H1 (cell line): ENCODE measurements around the gene GALNT4. TPM values are rescaled to one million over a fixed set of nuclear protein-coding genes. Genes with fewer than 3 reads are reported as not detected.

ENCODE experiments used
- CTCF ChIA-PET: fragments of 300-600 bp; sonication (Branson Sonifier 250); formaldehyde crosslinking; loops from one replicate; lab custom pipeline; 2021; ENCODE audit not compliant: partially characterized antibody; lab: Charles Lee
- POLR2A ChIA-PET: fragments of 300-600 bp; sonication (Branson Sonifier 250); formaldehyde crosslinking; loops from one replicate; lab custom pipeline; 2021; ENCODE audit warnings: inconsistent platforms; ENCODE audit not compliant: partially characterized antibody; lab: Charles Lee
- DNase-seq, 2 experiments: peaks; one replicate each; pipeline versions ENCODE4 v3.0.0 to v3.0.0-alpha.2; 2010 to 2022; ENCODE audit warnings: low spot score in 2 of 2, low read depth in 1 of 2, mixed read lengths in 1 of 2
- FAIRE-seq: peaks from 2 replicates; lab custom pipeline; 2011; peaks lifted over from hg19 to GRCh38; lab: Jason Lieb, UNC
- H2AFZ ChIP-seq: 2 replicates; pipeline ENCODE4 v1.8.1; 2012; ENCODE audit warnings: low read length, inconsistent platforms
- H2AK5ac ChIP-seq: 2 replicates; pipeline ENCODE4 v1.6.1; 2013; ENCODE audit warnings: low read depth, low read length
- H2BK120ac ChIP-seq: replicated peaks from 2 replicates; pipeline ENCODE3; 2013; ENCODE audit warnings: low read depth, low read length, inconsistent platforms
- H2BK12ac ChIP-seq: 2 replicates; pipeline ENCODE4 v1.6.1; 2013; ENCODE audit warnings: low read depth, low read length
- H2BK15ac ChIP-seq: 2 replicates; pipeline ENCODE4 v1.6.1; 2013; ENCODE audit warnings: low read length
- H2BK20ac ChIP-seq: 2 replicates; pipeline ENCODE4 v1.6.1; 2013; ENCODE audit warnings: low read length
- H2BK5ac ChIP-seq: 2 replicates; pipeline ENCODE4 v1.6.1; 2013; ENCODE audit warnings: low read depth, low read length
- H3K14ac ChIP-seq: 2 replicates; pipeline ENCODE4 v1.6.1; 2013; ENCODE audit warnings: inconsistent platforms; ENCODE audit not compliant: insufficient read length
- H3K18ac ChIP-seq: 2 replicates; pipeline ENCODE4 v1.6.1; 2013; ENCODE audit warnings: low read length; ENCODE audit errors: extremely low read depth
- H3K23ac ChIP-seq: 2 replicates; pipeline ENCODE4 v1.6.1; 2013; ENCODE audit warnings: inconsistent platforms; ENCODE audit not compliant: insufficient read length
- H3K23me2 ChIP-seq: 2 replicates; pipeline ENCODE4 v1.6.1; 2013; ENCODE audit warnings: low read depth, low read length
- H3K27ac ChIP-seq: 2 replicates; pipeline ENCODE4 v1.6.1; 2011; ENCODE audit warnings: low read depth, low read length, inconsistent platforms
- H3K27me3 ChIP-seq, 4 experiments: replicated peaks in 1 of 4; 1 replicate in 1 of 4; 2 replicates in 3 of 4; pipeline versions ENCODE4 v1.6.1 to v1.8.1; 2011 to 2013; ENCODE audit warnings: low read length in 3 of 4, mild to moderate bottlenecking in 3 of 4, inconsistent platforms in 2 of 4, mixed read lengths in 2 of 4, moderate library complexity in 1 of 4; ENCODE audit not compliant: control insufficient read depth in 3 of 4, insufficient read depth in 3 of 4; ENCODE audit errors: extremely low read depth in 1 of 4
- H3K36me3 ChIP-seq, 4 experiments: 2 replicates each; pipeline versions ENCODE4 v1.6.1 to v1.8.1; 2011 to 2013; ENCODE audit warnings: mild to moderate bottlenecking in 4 of 4, low read length in 3 of 4, moderate library complexity in 2 of 4, control low read depth in 1 of 4, inconsistent platforms in 1 of 4; ENCODE audit not compliant: insufficient read depth in 4 of 4, control insufficient read depth in 2 of 4
- H3K4ac ChIP-seq: replicated peaks from 2 replicates; pipeline ENCODE3; 2013; ENCODE audit warnings: low read length, low read depth, mixed read lengths, inconsistent platforms; ENCODE audit not compliant: insufficient read length
- H3K4me1 ChIP-seq, 4 experiments: replicated peaks in 1 of 4; 1 replicate in 1 of 4; 2 replicates in 3 of 4; pipeline versions ENCODE4 v1.6.1 to v1.8.1; 2011 to 2013; ENCODE audit warnings: low read length in 3 of 4, inconsistent platforms in 2 of 4, mixed read lengths in 1 of 4; ENCODE audit not compliant: insufficient read depth in 4 of 4, control insufficient read depth in 3 of 4
- H3K4me2 ChIP-seq, 2 experiments: 2 replicates each; pipeline versions ENCODE4 v1.6.1 to v1.8.1; 2011 to 2013; ENCODE audit warnings: low read depth in 2 of 2, low read length in 2 of 2, control low read depth in 1 of 2, inconsistent platforms in 1 of 2, mild to moderate bottlenecking in 1 of 2; ENCODE audit not compliant: insufficient read depth in 1 of 2
- H3K4me3 ChIP-seq, 4 experiments: fragments of 200-600, 300-600 bp in 1 of 4; sonication (generic), shearing (Covaris generic), sonication (Bioruptor Twin) in 1 of 4; 2 replicates each; pipeline versions ENCODE4 v1.5.1 to v1.8.1; 2011 to 2016; ENCODE audit warnings: low read length in 4 of 4, low read depth in 3 of 4, control low read depth in 2 of 4, inconsistent platforms in 2 of 4, mild to moderate bottlenecking in 2 of 4, mixed read lengths in 1 of 4, moderate library complexity in 1 of 4; ENCODE audit not compliant: insufficient read depth in 2 of 4; ENCODE audit errors: extremely low read depth in 1 of 4
- H3K56ac ChIP-seq: replicated peaks from 2 replicates; pipeline ENCODE3; 2013; ENCODE audit warnings: low read depth, mild to moderate bottlenecking, mixed read lengths, low read length, inconsistent platforms; ENCODE audit not compliant: insufficient read length
- H3K79me1 ChIP-seq: 2 replicates; pipeline ENCODE4 v1.6.1; 2013; ENCODE audit warnings: low read depth, low read length, control low read depth
- H3K79me2 ChIP-seq, 2 experiments: 2 replicates each; pipeline versions ENCODE4 v1.6.1 to v1.8.1; 2012 to 2013; ENCODE audit warnings: low read length in 2 of 2, mild to moderate bottlenecking in 2 of 2, inconsistent platforms in 1 of 2; ENCODE audit not compliant: insufficient read depth in 2 of 2, control insufficient read depth in 1 of 2
- H3K9ac ChIP-seq, 4 experiments: replicated peaks in 1 of 4; 1 replicate in 1 of 4; 2 replicates in 3 of 4; pipeline versions ENCODE4 v1.6.1 to v1.8.1; 2011 to 2013; ENCODE audit warnings: low read depth in 3 of 4, low read length in 3 of 4, control low read depth in 2 of 4, mild to moderate bottlenecking in 2 of 4, moderate library complexity in 2 of 4, inconsistent platforms in 1 of 4; ENCODE audit errors: extremely low read depth in 1 of 4
- H3K9me3 ChIP-seq, 2 experiments: 2 replicates each; pipeline versions ENCODE4 v1.6.1 to v1.8.1; 2012 to 2013; ENCODE audit warnings: mild to moderate bottlenecking in 2 of 2, moderate library complexity in 2 of 2, control low read depth in 1 of 2, inconsistent platforms in 1 of 2, low read depth in 1 of 2, low read length in 1 of 2, mixed read lengths in 1 of 2; ENCODE audit not compliant: insufficient read depth in 2 of 2
- H4K20me1 ChIP-seq, 2 experiments: replicated peaks in 1 of 2; 2 replicates each; pipeline versions ENCODE3 to v1.8.1; 2011 to 2013; ENCODE audit warnings: inconsistent platforms in 2 of 2, low read length in 2 of 2, mild to moderate bottlenecking in 1 of 2; ENCODE audit not compliant: insufficient read depth in 2 of 2, control insufficient read depth in 1 of 2
- H4K5ac ChIP-seq: 2 replicates; pipeline ENCODE4 v1.6.1; 2013; ENCODE audit warnings: low read length, low read depth, mixed read lengths, inconsistent platforms; ENCODE audit not compliant: insufficient read length
- H4K8ac ChIP-seq: 2 replicates; pipeline ENCODE4 v1.8.0; 2013; ENCODE audit warnings: mild to moderate bottlenecking, moderate library complexity, low read length, inconsistent platforms; ENCODE audit not compliant: insufficient read depth; ENCODE audit errors: extremely low read depth
- H4K91ac ChIP-seq: replicated peaks from 2 replicates; pipeline ENCODE3; 2013; ENCODE audit warnings: low read length, mixed read lengths, inconsistent platforms; ENCODE audit not compliant: insufficient read length
- CBX5 ChIP-seq: fragments of 300-800, 300-1000 bp; sonication (generic); IDR thresholded peaks from 2 replicates; pipeline ENCODE4 v1.7.1; 2016; ENCODE audit warnings: antibody characterized with exemption, low read length, low read depth
- CEBPB ChIP-seq: IDR thresholded peaks from 2 replicates; pipeline ENCODE4 v1.6.1; 2012; ENCODE audit warnings: low read depth, low read length
- FOSL1 ChIP-seq: IDR thresholded peaks from 2 replicates; pipeline ENCODE4 v1.6.1; 2011; ENCODE audit warnings: mild to moderate bottlenecking, low read depth, low read length, moderate library complexity; ENCODE audit not compliant: insufficient read depth
- JUND ChIP-seq: IDR thresholded peaks from 2 replicates; pipeline ENCODE4 v1.6.1; 2011; ENCODE audit warnings: mild to moderate bottlenecking, improper control_type of control experiment, low read length
- KDM5A ChIP-seq: fragments of 200-600 bp; IDR thresholded peaks from 2 replicates; pipeline ENCODE4 v1.7.1; 2012; ENCODE audit warnings: mild to moderate bottlenecking, low read length, inconsistent platforms, mixed read lengths
- PHF8 ChIP-seq: fragments of 200-600 bp; sonication (generic); conservative IDR thresholded peaks from 2 replicates; pipeline ENCODE4 v1.7.1; 2012; ENCODE audit warnings: low read depth, mild to moderate bottlenecking, inconsistent platforms, low read length, moderate library complexity
- POLR2A ChIP-seq, 2 experiments: IDR thresholded peaks; 1 replicate in 1 of 2; 2 replicates in 1 of 2; pipeline ENCODE4 v1.6.1; 2011; ENCODE audit warnings: low read depth in 2 of 2, low read length in 2 of 2, mild to moderate bottlenecking in 2 of 2; ENCODE audit errors: control extremely low read depth in 1 of 2
- POU5F1 ChIP-seq: IDR thresholded peaks from 2 replicates; pipeline ENCODE4 v1.6.1; 2011; ENCODE audit warnings: low read depth, mild to moderate bottlenecking, low read length, moderate library complexity
- SP4 ChIP-seq: IDR thresholded peaks from 2 replicates; pipeline ENCODE4 v1.6.1; 2012; ENCODE audit warnings: low read length, inconsistent platforms
- SRF ChIP-seq: IDR thresholded peaks from 2 replicates; pipeline ENCODE4 v1.6.1; 2011; ENCODE audit warnings: mild to moderate bottlenecking, low read depth, low read length, moderate library complexity
- SUZ12 ChIP-seq: fragments of 200-600 bp; sonication (generic); IDR thresholded peaks from 2 replicates; pipeline ENCODE4 v1.6.1; 2012; ENCODE audit warnings: mild to moderate bottlenecking, inconsistent platforms, low read length, moderate library complexity, mixed read lengths
- TAF1 ChIP-seq: IDR thresholded peaks from 2 replicates; pipeline ENCODE4 v1.6.1; 2011; ENCODE audit warnings: mild to moderate bottlenecking, low read depth, low read length
- TCF12 ChIP-seq: IDR thresholded peaks from 2 replicates; pipeline ENCODE4 v1.6.1; 2011; ENCODE audit warnings: low read depth, mild to moderate bottlenecking, low read length
- YY1 ChIP-seq: IDR thresholded peaks from 2 replicates; pipeline ENCODE4 v1.6.1; 2011; ENCODE audit warnings: low read depth, mild to moderate bottlenecking, low read length
- WGBS, 2 experiments: shearing (Covaris generic) in 1 of 2; methylation state at CpG; one replicate each; pipeline versions ENCODE4 v1.1.6 to v1.1.7; 2013 to 2015; ENCODE audit warnings: low lambda C conversion rate in 2 of 2, mixed read lengths in 2 of 2, inconsistent platforms in 1 of 2, low coverage in 1 of 2, missing lambda C conversion rate in 1 of 2; ENCODE audit not compliant: insufficient replicate concordance in 2 of 2, insufficient coverage in 1 of 2, insufficient read length in 1 of 2; ENCODE audit errors: extremely low coverage in 1 of 2, missing lambda C conversion rate in 1 of 2; 5-methylcytosine and 5-hydroxymethylcytosine counted together
- polyA plus RNA-seq, 7 experiments: library from polyadenylated mRNA; depleted of rRNA in 3 of 7; stranded (reverse) in 5 of 7; unstranded in 2 of 7; fragments of >200 nt in 5 of 7; fragments of 200-250 nt in 2 of 7; gene quantifications; 1 replicate in 5 of 7; 2 replicates in 1 of 7; 4 replicates in 1 of 7; pipeline versions ENCODE4 v1.2.1 to v1.2.3, GENCODE V29; 2011 to 2013; ENCODE audit warnings: missing spikeins in 2 of 7, mixed read lengths in 2 of 7
- total RNA-seq: library from RNA; stranded (reverse); fragmentation: NEBNext Ultra II Directional; extraction: Animal tissue kit (Norgen Biotek cat#: 25700); gene quantifications from 2 replicates; pipeline ENCODE4 v1.2.1, GENCODE V29; 2021

Gene GALNT4
- total and polyA plus RNA-seq, 2 of the 8 experiments (the other 6 are each of a cell fraction or from before 2014, with no cell fraction given), result 0.45 to 3.3 TPM

GRCh38 chr12:89474615-89475014 lies 50.0 kb downstream of the GALNT4 start:
- Histone ChIP-seq H4K20me1 (no peaks in the 10 kb centered on the region), H3K9me3 (no peaks in the 10 kb centered on the region), H3K23ac (no peak overlapping the region), H3K79me1 (no peaks in the 10 kb centered on the region), H4K91ac (no peak overlapping the region), H2AK5ac (no peak overlapping the region), H2BK15ac (no peak overlapping the region), H3K4ac (no peak overlapping the region), H3K18ac (no peak overlapping the region), H2BK120ac (no peak overlapping the region), H2BK5ac (no peak overlapping the region), H2AFZ (no peak overlapping the region), H3K4me1 (no peaks in the 10 kb centered on the region), H3K36me3 (no peaks in the 10 kb centered on the region), H3K27ac (no peak overlapping the region), H3K23me2 (no peaks in the 10 kb centered on the region), H3K4me2 (no peak overlapping the region), H4K8ac (no peak overlapping the region), H3K4me3 (no peak overlapping the region), H3K14ac (no peak overlapping the region), H3K27me3 (no peaks in the 10 kb centered on the region), H3K56ac (no peak overlapping the region), H4K5ac (no peak overlapping the region), H3K9ac (no peak overlapping the region), H2BK12ac (no peak overlapping the region), H3K79me2 (no peaks in the 10 kb centered on the region), H2BK20ac (no peak overlapping the region)
- FAIRE-seq (no peak), DNase-seq (no peak)
- ChIA-PET POLR2A (interaction anchor here (0.7 kb wide), 1 partner anchor 50 kb away, joined by 3 read pairs; no protein-coding TSS in a partner anchor), CTCF (interaction anchor here (1.0 to 7.9 kb wide), 3 partner anchors 52 to 457 kb away, joined by 3 to 96 read pairs (median 4); partner anchors contain the start of genes GALNT4 and POC1B)
- TF ChIP-seq JUND (no peak), FOSL1 (no peak), POLR2A (IDR thresholded peaks at IDR 0.05; ENCODE audit: control extremely low read depth in 1 of 2, low read depth in 2 of 2, low read length in 2 of 2) (no peak), TAF1 (no peak), KDM5A (no peak), PHF8 (no peak), SP4 (no peak), SRF (no peak), POU5F1 (no peak), CEBPB (no peak), YY1 (no peak), TCF12 (no peak), CBX5 (no peak), SUZ12 (no peak)
- 75% methylated on average over 1 of the region's 1 CpG; no CpG with 5 or more reads in 1 of the 2 experiments for WGBS, 2 experiments
